ENCODE measurements around the gene TBCA.

The TBCA gene

DNA sequence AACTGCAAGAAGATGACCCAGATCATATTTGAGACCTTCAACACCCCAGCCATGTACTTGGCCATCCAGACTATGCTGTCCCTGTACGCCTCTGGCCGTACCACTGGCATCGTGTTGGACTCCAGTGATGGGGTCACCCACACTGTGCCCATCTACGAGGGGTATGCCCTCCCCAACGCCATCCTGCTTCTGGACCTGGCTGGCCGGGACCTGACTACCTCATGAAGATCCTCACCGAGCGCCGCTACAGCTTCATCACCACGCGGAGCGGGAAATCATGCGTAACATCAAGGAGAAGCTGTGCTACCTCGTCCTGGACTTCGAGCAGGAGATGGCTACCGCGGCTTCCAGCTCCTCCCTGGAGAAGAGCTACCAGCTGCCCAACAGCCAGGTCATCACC lies 9.1 kb upstream of the TBCA start:
- no peak overlapping the region for H3K27ac ChIP-seq (ENCODE audit: low read depth, low read length)
- H3K27me3 ChIP-seq (ENCODE audit: control insufficient read depth, insufficient read depth, low read length), result no peaks in the 10 kb centered on the region
- no peaks in the 10 kb centered on the region for H3K9me3 ChIP-seq (ENCODE audit: control insufficient read depth, insufficient read depth, low read length)
- H3K36me3 ChIP-seq (ENCODE audit: control insufficient read depth, insufficient read depth, low read length), result no peaks in the 10 kb centered on the region
- no peak overlapping the region for H3K4me3 ChIP-seq (ENCODE audit: low read depth, low read length)
- H3K9ac ChIP-seq (ENCODE audit: low read depth, low read length), result no peak overlapping the region
- no peaks in the 10 kb centered on the region for H3K4me1 ChIP-seq (ENCODE audit: control insufficient read depth, insufficient read depth, low read length)

DNA sequence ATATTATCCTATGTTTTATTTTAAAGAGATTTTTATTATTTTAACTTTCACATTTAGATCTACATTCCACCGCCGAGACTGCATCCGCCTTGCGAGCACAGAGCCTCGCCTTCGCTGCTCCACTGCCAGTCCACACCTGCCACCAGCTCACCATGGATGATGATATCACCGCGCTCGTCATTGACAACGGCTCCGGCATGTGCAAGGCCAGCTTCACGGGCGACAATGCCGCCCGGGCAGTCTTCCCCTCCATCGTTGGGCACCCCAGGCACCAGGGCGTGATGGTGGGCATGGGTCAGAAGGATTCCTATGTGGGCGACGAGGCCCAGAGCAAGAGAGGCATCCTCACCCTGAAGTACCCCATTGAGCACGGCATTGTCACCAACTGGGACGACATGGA lies 8.6 kb upstream of the TBCA start:
- Histone ChIP-seq H3K9me3 (ENCODE audit: control insufficient read depth, insufficient read depth, low read length) (no peaks in the 10 kb centered on the region), H3K27me3 (ENCODE audit: control insufficient read depth, insufficient read depth, low read length) (no peaks in the 10 kb centered on the region), H3K36me3 (ENCODE audit: control insufficient read depth, insufficient read depth, low read length) (no peaks in the 10 kb centered on the region), H3K4me3 (ENCODE audit: low read depth, low read length) (no peak overlapping the region), H3K4me1 (ENCODE audit: control insufficient read depth, insufficient read depth, low read length) (no peaks in the 10 kb centered on the region), H3K9ac (ENCODE audit: low read depth, low read length) (no peak overlapping the region), H3K27ac (ENCODE audit: low read depth, low read length) (no peak overlapping the region)

DNA sequence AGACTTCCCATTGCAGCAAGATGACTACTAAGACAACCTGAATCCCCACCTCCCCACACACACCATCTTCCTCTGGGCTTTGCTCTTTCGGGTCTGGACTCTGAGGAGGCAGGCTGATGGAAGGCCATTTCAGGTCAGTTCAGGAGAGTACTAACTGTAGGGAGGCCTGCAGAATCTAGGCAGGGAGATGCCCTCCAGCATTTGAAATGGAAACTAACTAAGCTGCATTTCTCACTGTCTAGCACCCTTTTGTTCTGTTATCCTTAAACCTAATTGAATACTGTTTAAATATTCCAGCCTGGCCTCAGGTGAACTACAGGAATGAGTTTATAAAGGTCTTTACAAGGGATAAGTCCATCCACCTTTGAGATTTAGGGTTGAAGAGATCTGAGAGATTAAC lies 4.9 kb upstream of the TBCA start:
- no peaks in the 10 kb centered on the region for H3K9me3 ChIP-seq (ENCODE audit: control insufficient read depth, insufficient read depth, low read length)

DNA sequence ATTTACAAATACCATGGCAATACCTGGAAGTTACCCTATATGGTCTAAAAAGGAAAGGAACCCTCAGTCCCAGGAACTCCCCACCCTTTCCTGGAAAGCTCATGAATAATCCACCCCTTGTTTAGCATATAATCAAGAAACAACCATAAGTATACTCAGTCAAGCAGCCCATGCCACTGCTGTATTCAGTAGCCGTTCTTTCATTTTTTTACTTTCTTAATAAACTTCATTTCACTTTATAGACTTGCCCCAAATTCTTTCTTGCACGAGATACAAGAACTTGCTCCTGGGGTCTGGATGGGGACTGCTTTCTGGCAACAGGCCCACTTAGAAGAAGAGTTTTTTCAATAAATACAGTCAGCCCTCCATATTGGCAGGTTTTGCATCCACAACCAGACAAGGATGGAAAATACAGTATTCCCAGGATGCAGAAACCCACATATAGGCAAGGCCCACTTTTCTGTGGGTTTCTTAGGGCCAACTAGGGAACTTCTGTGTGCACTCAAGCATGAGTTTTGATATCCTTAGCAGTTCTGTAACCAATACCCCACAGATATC lies 2.8 kb upstream of the TBCA start:
- Histone ChIP-seq H3K36me3 (ENCODE audit: control insufficient read depth, insufficient read depth, low read length) (no peaks in the 10 kb centered on the region), H3K4me1 (ENCODE audit: control insufficient read depth, insufficient read depth, low read length) (peaks cover 14% of the 10 kb centered on the region), H3K27ac (ENCODE audit: low read depth, low read length) (no peak overlapping the region), H3K9me3 (ENCODE audit: control insufficient read depth, insufficient read depth, low read length) (no peaks in the 10 kb centered on the region), H3K4me3 (ENCODE audit: low read depth, low read length) (no peak overlapping the region), H3K9ac (ENCODE audit: low read depth, low read length) (no peak overlapping the region), H3K27me3 (ENCODE audit: control insufficient read depth, insufficient read depth, low read length) (0 out of 2 replicates have a peak, but pooled peaks cover 4% of the 10 kb centered on the region)

More for the DNA sequence above, 4.9 kb upstream of the TBCA start:
- no peak overlapping the region for H3K4me3 ChIP-seq (ENCODE audit: low read depth, low read length)
- peaks cover 5% of the 10 kb centered on the region for H3K4me1 ChIP-seq (ENCODE audit: control insufficient read depth, insufficient read depth, low read length)
- H3K9ac ChIP-seq (ENCODE audit: low read depth, low read length), result no peak overlapping the region
- no peaks in the 10 kb centered on the region for H3K36me3 ChIP-seq (ENCODE audit: control insufficient read depth, insufficient read depth, low read length)
- H3K27ac ChIP-seq (ENCODE audit: low read depth, low read length), result no peak overlapping the region
- 0 out of 2 replicates have a peak, but pooled peaks cover 4% of the 10 kb centered on the region for H3K27me3 ChIP-seq (ENCODE audit: control insufficient read depth, insufficient read depth, low read length)

DNA sequence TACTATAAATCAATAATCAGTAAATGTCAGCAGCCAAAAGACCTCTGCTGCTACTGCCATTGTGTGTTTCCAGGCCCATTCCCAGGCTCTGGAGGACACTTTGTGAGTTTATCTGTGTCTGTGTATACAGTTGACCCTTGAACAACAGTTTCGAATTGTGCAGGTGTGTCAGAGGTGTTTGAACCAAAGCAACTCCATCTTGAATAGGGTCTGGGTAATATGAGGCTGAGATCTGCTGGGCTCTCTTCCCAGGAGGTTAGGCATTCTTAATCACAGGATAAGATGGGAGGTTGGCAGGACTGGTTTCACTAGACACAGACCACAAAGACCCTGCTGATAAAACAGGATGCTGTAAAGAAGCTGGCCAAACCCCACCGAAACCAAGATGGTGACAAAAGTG lies 2.3 kb upstream of the TBCA start:
- no peak overlapping the region for H3K27ac ChIP-seq (ENCODE audit: low read depth, low read length)
- no peak overlapping the region for H3K9ac ChIP-seq (ENCODE audit: low read depth, low read length)
- H3K9me3 ChIP-seq (ENCODE audit: control insufficient read depth, insufficient read depth, low read length), result no peaks in the 10 kb centered on the region
- peaks cover 18% of the 10 kb centered on the region for H3K4me1 ChIP-seq (ENCODE audit: control insufficient read depth, insufficient read depth, low read length)
- H3K27me3 ChIP-seq (ENCODE audit: control insufficient read depth, insufficient read depth, low read length), result 0 out of 2 replicates have a peak, but pooled peaks cover 4% of the 10 kb centered on the region
- H3K4me3 ChIP-seq (ENCODE audit: low read depth, low read length), result no peak overlapping the region
- H3K36me3 ChIP-seq (ENCODE audit: control insufficient read depth, insufficient read depth, low read length), result 0 out of 2 replicates have a peak, but pooled peaks cover 3% of the 10 kb centered on the region

DNA sequence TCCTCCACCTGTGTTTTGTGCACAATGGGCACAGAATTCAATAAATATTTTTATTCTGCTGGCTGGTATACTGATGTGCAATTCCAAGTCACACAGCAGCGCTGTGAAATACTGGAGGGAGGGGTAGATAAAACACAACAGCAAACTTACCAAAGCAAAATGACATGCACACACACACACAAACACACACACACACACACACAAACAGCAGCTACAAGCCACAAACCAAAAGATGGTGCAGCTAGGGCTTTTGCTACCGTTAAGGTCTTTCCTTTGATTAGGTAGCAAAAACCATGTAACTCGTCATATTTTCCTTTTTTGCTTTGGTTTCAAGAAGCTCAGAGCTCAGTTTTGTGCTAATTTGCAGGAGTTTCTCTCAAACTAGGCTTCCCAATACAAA lies 1.8 kb upstream of the TBCA start:
- Histone ChIP-seq H3K9me3 (ENCODE audit: control insufficient read depth, insufficient read depth, low read length) (no peaks in the 10 kb centered on the region), H3K4me3 (ENCODE audit: low read depth, low read length) (no peak overlapping the region)

DNA sequence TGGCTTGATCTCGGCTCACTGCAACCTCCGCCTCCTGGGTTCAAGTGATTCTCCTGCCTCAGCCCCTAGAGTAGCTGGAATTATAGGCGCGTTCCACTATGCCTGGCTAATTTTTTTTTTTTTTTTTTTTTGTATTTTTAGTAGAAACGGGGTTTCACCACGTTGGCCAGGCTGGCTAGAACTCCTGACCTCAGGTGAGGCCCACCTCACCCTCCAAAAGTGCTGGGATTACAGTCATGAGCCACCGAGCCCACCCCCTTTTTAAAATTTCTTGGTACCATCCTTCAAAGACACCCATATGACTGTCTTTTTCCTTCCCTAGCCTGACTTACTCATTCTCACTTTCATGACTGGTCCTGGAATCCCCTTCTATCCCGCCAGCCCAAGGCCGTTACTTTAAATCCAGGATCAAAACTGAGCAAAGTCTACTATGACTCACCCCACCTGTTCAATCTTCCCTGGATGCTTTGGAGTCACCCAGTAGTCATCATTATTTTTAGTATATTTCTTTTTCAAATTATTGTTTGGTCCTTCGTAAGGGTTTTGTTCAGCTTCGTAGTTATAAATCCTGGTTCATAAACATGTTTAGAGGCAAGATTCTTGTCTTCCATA lies 1.2 kb upstream of the TBCA start:
- Histone ChIP-seq H3K9ac (ENCODE audit: low read depth, low read length) (no peak overlapping the region), H3K36me3 (ENCODE audit: control insufficient read depth, insufficient read depth, low read length) (0 out of 2 replicates have a peak, but pooled peaks cover 12% of the 10 kb centered on the region), H3K4me3 (ENCODE audit: low read depth, low read length) (no peak overlapping the region), H3K9me3 (ENCODE audit: control insufficient read depth, insufficient read depth, low read length) (no peaks in the 10 kb centered on the region), H3K27ac (ENCODE audit: low read depth, low read length) (no peak overlapping the region), H3K27me3 (ENCODE audit: control insufficient read depth, insufficient read depth, low read length) (0 out of 2 replicates have a peak, but pooled peaks cover 4% of the 10 kb centered on the region), H3K4me1 (ENCODE audit: control insufficient read depth, insufficient read depth, low read length) (peaks cover 29% of the 10 kb centered on the region)

More for the DNA sequence above, 1.8 kb upstream of the TBCA start:
- Histone ChIP-seq H3K36me3 (ENCODE audit: control insufficient read depth, insufficient read depth, low read length) (0 out of 2 replicates have a peak, but pooled peaks cover 7% of the 10 kb centered on the region), H3K9ac (ENCODE audit: low read depth, low read length) (no peak overlapping the region), H3K27ac (ENCODE audit: low read depth, low read length) (no peak overlapping the region), H3K27me3 (ENCODE audit: control insufficient read depth, insufficient read depth, low read length) (0 out of 2 replicates have a peak, but pooled peaks cover 4% of the 10 kb centered on the region), H3K4me1 (ENCODE audit: control insufficient read depth, insufficient read depth, low read length) (peaks cover 23% of the 10 kb centered on the region)

DNA sequence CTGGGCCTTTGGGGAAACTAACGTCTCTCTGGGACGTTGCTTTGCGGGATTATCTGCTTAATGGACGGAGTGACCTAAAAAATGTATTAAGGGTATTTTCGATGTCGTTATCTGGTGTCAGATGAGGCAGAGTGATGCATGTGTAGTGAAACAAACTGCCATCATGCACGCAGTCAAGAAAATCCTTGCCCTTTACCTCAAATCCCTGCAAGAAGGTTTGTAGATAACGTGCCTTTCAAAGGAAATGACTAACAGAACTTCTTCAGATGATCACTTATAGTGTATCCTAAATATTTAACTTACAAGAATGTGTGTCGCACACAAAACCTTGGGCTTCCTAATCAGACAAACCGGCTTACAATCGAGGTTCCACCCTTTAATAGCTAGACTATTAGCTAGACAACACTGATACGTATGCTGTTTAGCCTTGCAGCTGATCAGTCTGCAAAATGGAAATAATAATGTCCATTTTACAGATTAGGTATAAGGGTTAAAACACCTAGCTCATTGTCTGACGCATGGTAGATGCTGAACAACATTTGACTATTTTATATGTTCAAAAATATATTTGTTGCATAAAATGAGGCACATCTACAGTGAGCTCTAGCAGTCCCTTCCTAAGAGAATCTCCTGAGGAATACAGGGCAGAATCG lies 541 bp upstream of the TBCA start:
- Histone ChIP-seq H3K9me3 (ENCODE audit: control insufficient read depth, insufficient read depth, low read length) (no peaks in the 10 kb centered on the region), H3K27ac (ENCODE audit: low read depth, low read length) (peak overlapping the region; percentile 95), H3K36me3 (ENCODE audit: control insufficient read depth, insufficient read depth, low read length) (peaks cover 16% of the 10 kb centered on the region; the same call in 1 of the 2 replicates), H3K4me1 (ENCODE audit: control insufficient read depth, insufficient read depth, low read length) (peaks cover 36% of the 10 kb centered on the region), H3K4me3 (ENCODE audit: low read depth, low read length) (peak overlapping the region; percentile 80), H3K9ac (ENCODE audit: low read depth, low read length) (peak overlapping the region; percentile 33), H3K27me3 (ENCODE audit: control insufficient read depth, insufficient read depth, low read length) (0 out of 2 replicates have a peak, but pooled peaks cover 4% of the 10 kb centered on the region)

DNA sequence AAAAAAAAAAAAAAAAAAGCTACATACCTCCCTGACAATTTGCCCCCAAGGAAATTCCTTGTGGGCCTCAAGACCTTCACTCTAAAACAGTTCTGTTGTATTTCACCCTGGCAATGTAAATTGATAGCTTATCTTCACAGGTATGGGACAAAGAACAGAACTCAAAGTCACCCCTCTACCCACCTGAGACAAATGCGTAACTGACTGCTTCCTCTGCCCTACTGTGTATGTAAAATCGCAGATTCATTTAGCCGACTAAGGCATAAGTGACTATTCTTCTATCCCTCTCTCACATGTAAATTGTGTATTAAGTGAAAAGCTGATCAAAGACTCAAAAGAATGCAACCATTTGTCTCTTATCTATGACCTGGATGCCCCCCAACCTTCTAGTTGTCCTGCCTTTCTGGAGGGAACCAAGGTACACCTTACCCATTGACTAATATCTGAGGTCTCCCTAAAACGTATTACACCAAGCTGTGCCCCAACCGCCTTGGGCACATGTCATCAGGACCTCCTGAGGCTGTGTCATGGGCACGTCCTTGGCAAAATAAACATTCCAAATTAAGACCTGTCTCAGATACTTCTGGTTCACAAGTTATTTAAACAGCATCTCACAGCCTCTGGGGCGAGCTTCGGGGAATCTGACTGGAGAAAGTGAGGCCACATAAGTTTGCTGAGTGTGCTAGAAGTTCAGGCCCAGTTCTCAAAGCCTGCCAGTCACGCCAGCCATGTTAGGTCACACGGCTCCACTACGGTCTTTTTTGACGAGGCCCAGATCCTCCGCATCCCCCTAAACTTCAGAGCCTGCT lies 954 bp downstream of the TBCA start:
- peak overlapping the region; percentile 80 for H3K4me3 ChIP-seq (ENCODE audit: low read depth, low read length)
- H3K27me3 ChIP-seq (ENCODE audit: control insufficient read depth, insufficient read depth, low read length), result 0 out of 2 replicates have a peak, but pooled peaks cover 4% of the 10 kb centered on the region
- H3K4me1 ChIP-seq (ENCODE audit: control insufficient read depth, insufficient read depth, low read length), result peaks cover 49% of the 10 kb centered on the region
- H3K9ac ChIP-seq (ENCODE audit: low read depth, low read length), result peak overlapping the region; percentile 91
- peaks cover 21% of the 10 kb centered on the region; the same call in 1 of the 2 replicates for H3K36me3 ChIP-seq (ENCODE audit: control insufficient read depth, insufficient read depth, low read length)
- no peaks in the 10 kb centered on the region for H3K9me3 ChIP-seq (ENCODE audit: control insufficient read depth, insufficient read depth, low read length)
- peak overlapping the region; percentile 95 for H3K27ac ChIP-seq (ENCODE audit: low read depth, low read length)

DNA sequence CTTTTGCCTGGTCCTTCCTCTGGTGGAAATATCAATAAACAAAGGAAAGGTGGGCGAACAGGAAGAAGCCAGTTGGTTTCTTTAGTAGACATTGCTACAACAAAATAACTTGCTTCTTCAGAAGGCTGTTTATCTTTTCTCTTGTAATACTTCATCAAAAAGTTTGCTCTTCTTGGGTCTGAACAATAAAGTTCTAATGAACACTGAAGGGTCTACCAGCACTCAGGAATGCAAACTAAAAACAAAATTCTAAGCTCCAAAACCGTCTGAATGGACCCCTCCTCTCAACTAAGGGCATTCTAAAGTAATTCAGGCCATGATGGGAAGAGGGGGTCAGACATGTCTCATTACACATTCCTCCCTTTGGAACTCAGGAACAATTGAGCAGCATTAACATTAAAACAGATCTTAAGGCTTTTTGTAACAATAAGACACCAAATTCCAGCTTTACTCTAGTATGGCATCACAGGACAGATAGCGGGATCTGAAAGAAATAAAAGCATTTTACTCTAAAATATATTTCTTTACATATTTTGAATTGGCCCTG lies 2.3 kb downstream of the TBCA start:
- Histone ChIP-seq H3K4me1 (ENCODE audit: control insufficient read depth, insufficient read depth, low read length) (peaks cover 49% of the 10 kb centered on the region), H3K9me3 (ENCODE audit: control insufficient read depth, insufficient read depth, low read length) (no peaks in the 10 kb centered on the region), H3K4me3 (ENCODE audit: low read depth, low read length) (peak overlapping the region; percentile 80), H3K9ac (ENCODE audit: low read depth, low read length) (peak overlapping the region; percentile 33; the same call in 1 of the 2 replicates), H3K27ac (ENCODE audit: low read depth, low read length) (peak overlapping the region; percentile 95), H3K27me3 (ENCODE audit: control insufficient read depth, insufficient read depth, low read length) (0 out of 2 replicates have a peak, but pooled peaks cover 4% of the 10 kb centered on the region), H3K36me3 (ENCODE audit: control insufficient read depth, insufficient read depth, low read length) (peaks cover 34% of the 10 kb centered on the region)
